Glutamatergic neuron (in vitro differentiated cells): ENCODE results near the gene OGFRL1. TPM values are rescaled to one million over a fixed set of nuclear protein-coding genes. Genes with fewer than 3 reads are reported as not detected.

Experiments
- DNase-seq: peaks from one replicate; pipeline ENCODE4 v3.0.0; 2022
- H3K27ac Mint-ChIP-seq: one replicate; pipeline ENCODE4 v1.8.0; 2020; ENCODE audit warnings: mild to moderate bottlenecking, mixed read lengths, inconsistent platforms; ENCODE audit not compliant: unreplicated experiment
- H3K27me3 Mint-ChIP-seq: one replicate; pipeline ENCODE4 v1.8.0; 2020; ENCODE audit warnings: mild to moderate bottlenecking, moderate library complexity, mixed read lengths, inconsistent platforms; ENCODE audit not compliant: unreplicated experiment
- H3K36me3 Mint-ChIP-seq: one replicate; pipeline ENCODE4 v1.8.0; 2020; ENCODE audit warnings: mild to moderate bottlenecking, mixed read lengths, inconsistent platforms; ENCODE audit not compliant: unreplicated experiment
- H3K4me1 Mint-ChIP-seq: one replicate; pipeline ENCODE4 v1.8.0; 2020; ENCODE audit warnings: mild to moderate bottlenecking, low read depth, mixed read lengths, inconsistent platforms; ENCODE audit not compliant: unreplicated experiment
- H3K4me3 Mint-ChIP-seq: one replicate; pipeline ENCODE4 v1.8.0; 2020; ENCODE audit warnings: mild to moderate bottlenecking, mixed read lengths, inconsistent platforms; ENCODE audit not compliant: unreplicated experiment
- H3K9me3 Mint-ChIP-seq: one replicate; pipeline ENCODE4 v1.8.0; 2020; ENCODE audit warnings: mild to moderate bottlenecking, moderate library complexity, mixed read lengths, inconsistent platforms; ENCODE audit not compliant: unreplicated experiment
- CTCF ChIP-seq: fragments of 200-600 bp; sonication (generic); IDR thresholded peaks from one replicate; pipeline ENCODE4 v1.5.0; 2021; ENCODE audit not compliant: partially characterized antibody, unreplicated experiment
- total RNA-seq: library from RNA; stranded (reverse); fragmentation: NEBNext Ultra II Directional; extraction: Animal tissue kit (Norgen Biotek cat#: 25700); gene quantifications from one replicate; pipeline ENCODE4 v1.2.1, GENCODE V29; 2021; ENCODE audit not compliant: unreplicated experiment

OGFRL1 gene
- total RNA-seq, 1 donor from 2014 or later: 21.4 TPM

GRCh38 chr6:71317441-71317840, 28.8 kb downstream of the OGFRL1 start:
- Mint-ChIP-seq H3K27me3 (peaks cover 1% of the 10 kb centered on the region), H3K36me3 (no peaks in the 10 kb centered on the region), H3K27ac (no peak overlapping the region), H3K4me3 (no peak overlapping the region), H3K9me3 (no peaks in the 10 kb centered on the region), H3K4me1 (peaks cover 3% of the 10 kb centered on the region)
- DNase-seq: no peak
- TF ChIP-seq CTCF: no peak

- TF ChIP-seq CTCF: no peak
- Mint-ChIP-seq H3K27me3 (peaks cover 1% of the 10 kb centered on the region), H3K4me3 (no peak overlapping the region), H3K9me3 (no peaks in the 10 kb centered on the region), H3K36me3 (no peaks in the 10 kb centered on the region), H3K27ac (no peak overlapping the region), H3K4me1 (peaks cover 4% of the 10 kb centered on the region)
- no peak for DNase-seq
Measured at GRCh38 chr6:71320041-71320440, 31.4 kb downstream of the OGFRL1 start.

- TF ChIP-seq CTCF: no peak
- no peak overlapping the region for H3K27ac Mint-ChIP-seq
Measured at GRCh38 chr6:71321314-71321713, 32.7 kb downstream of the OGFRL1 start.

GRCh38 chr6:71324194-71324785, 35.7 kb downstream of the OGFRL1 start:
- H3K27ac Mint-ChIP-seq: no peak overlapping the region
- no peak for TF ChIP-seq CTCF
- no peaks in the 10 kb centered on the region for H3K36me3 Mint-ChIP-seq
- H3K27me3 Mint-ChIP-seq: peaks cover 1% of the 10 kb centered on the region
- no peak overlapping the region for H3K4me3 Mint-ChIP-seq
- no peak for DNase-seq
- H3K9me3 Mint-ChIP-seq: no peaks in the 10 kb centered on the region
- H3K4me1 Mint-ChIP-seq: peaks cover 8% of the 10 kb centered on the region

More at GRCh38 chr6:71321314-71321713, 32.7 kb downstream of the OGFRL1 start:
- Mint-ChIP-seq H3K4me3 (no peak overlapping the region), H3K4me1 (peaks cover 8% of the 10 kb centered on the region), H3K9me3 (no peaks in the 10 kb centered on the region), H3K27me3 (peaks cover 1% of the 10 kb centered on the region), H3K36me3 (no peaks in the 10 kb centered on the region)
- DNase-seq: no peak

- no peak for DNase-seq
- no peaks in the 10 kb centered on the region for H3K36me3 Mint-ChIP-seq
- peaks cover 8% of the 10 kb centered on the region for H3K4me1 Mint-ChIP-seq
- H3K9me3 Mint-ChIP-seq: no peaks in the 10 kb centered on the region
- H3K4me3 Mint-ChIP-seq: no peak overlapping the region
- TF ChIP-seq CTCF: no peak
- no peak overlapping the region for H3K27ac Mint-ChIP-seq
- H3K27me3 Mint-ChIP-seq: peaks cover 1% of the 10 kb centered on the region
Measured at GRCh38 chr6:71326611-71327010, 38.0 kb downstream of the OGFRL1 start.
